A673 (cell line): ENCODE measurements around the gene DPYSL5. TPM values are rescaled to one million over a fixed set of nuclear protein-coding genes. Genes with fewer than 3 reads are reported as not detected.

Experiments
- BruUV-seq: library from RNA; stranded (reverse); fragments of 400-500 nt; replicated peaks from 2 replicates; lab custom pipeline; 2021; lab: Mats Ljungman, UMichigan
- CTCF ChIA-PET: fragments of 300-600 bp; sonication (Branson Sonifier 250); formaldehyde crosslinking; loops from one replicate; lab custom pipeline; 2022; ENCODE audit warnings: antibody characterized with exemption; lab: Charles Lee
- POLR2A ChIA-PET: fragments of 300-600 bp; sonication (Branson Sonifier 250); formaldehyde crosslinking; loops from one replicate; lab custom pipeline; 2022; ENCODE audit warnings: antibody characterized with exemption; ENCODE audit not compliant: low non-redundant PET; lab: Charles Lee
- DNase-seq: peaks from one replicate; pipeline ENCODE4 v3.0.0-alpha.2; 2015; ENCODE audit warnings: low spot score
- H3K27ac ChIP-seq: fragments of 200-600 bp; sonication (generic); 2 replicates; pipeline ENCODE4 v1.5.1; 2016; ENCODE audit warnings: mixed run types, low read depth, mild to moderate bottlenecking, mixed read lengths, antibody characterized with exemption, low read length; ENCODE audit not compliant: poor library complexity, severe bottlenecking
- H3K27me3 ChIP-seq: fragments of 200-600 bp; sonication (generic); replicated peaks from 2 replicates; pipeline ENCODE4 v1.6.1; 2017; ENCODE audit warnings: mixed run types, low read depth, mild to moderate bottlenecking, mixed read lengths, antibody characterized with exemption, low read length; ENCODE audit not compliant: insufficient read depth, poor library complexity
- H3K36me3 ChIP-seq: fragments of 200-600 bp; sonication (generic); 2 replicates; pipeline ENCODE4 v1.6.1; 2016; ENCODE audit warnings: mixed run types, mild to moderate bottlenecking, mixed read lengths, antibody characterized with exemption, low read length; ENCODE audit not compliant: insufficient read depth, poor library complexity, severe bottlenecking
- H3K4me1 ChIP-seq: fragments of 200-600 bp; sonication (generic); 2 replicates; pipeline ENCODE4 v1.6.1; 2017; ENCODE audit warnings: mixed run types, mild to moderate bottlenecking, mixed read lengths, antibody characterized with exemption, low read length; ENCODE audit not compliant: insufficient read depth, poor library complexity, severe bottlenecking
- H3K4me3 ChIP-seq: fragments of 200-600 bp; sonication (generic); 2 replicates; pipeline ENCODE4 v1.5.1; 2016; ENCODE audit warnings: low read depth, mixed run types, mild to moderate bottlenecking, mixed read lengths, low read length; ENCODE audit not compliant: poor library complexity, severe bottlenecking
- H3K9me3 ChIP-seq: fragments of 200-600 bp; sonication (generic); 2 replicates; pipeline ENCODE4 v1.6.1; 2016; ENCODE audit warnings: mixed run types, low read depth, mild to moderate bottlenecking, mixed read lengths, antibody characterized with exemption, low read length; ENCODE audit not compliant: poor library complexity, severe bottlenecking
- CTCF ChIP-seq: fragments of 300-800, 200-600 bp; sonication (generic); conservative IDR thresholded peaks from 2 replicates; pipeline ENCODE4 v1.5.1; 2017; ENCODE audit warnings: low read depth, mild to moderate bottlenecking, antibody characterized with exemption, low read length, moderate library complexity, mixed read lengths
- EZH2 ChIP-seq: fragments of 200-600 bp; sonication (generic); IDR thresholded peaks from 2 replicates; pipeline ENCODE4 v1.6.1; 2017; ENCODE audit warnings: borderline replicate concordance, low read depth, mild to moderate bottlenecking, mixed read lengths, antibody characterized with exemption, low read length; ENCODE audit not compliant: poor library complexity, severe bottlenecking
- intact Hi-C: fragments of 100-400 bp; cut with micrococcal nuclease; formaldehyde crosslinking; loops from one replicate; pipeline ENCODE4 v1.10.0; 2022; ENCODE audit not compliant: unreplicated experiment
- total RNA-seq: library from RNA; stranded (reverse); gene quantifications from 2 replicates; pipeline ENCODE4 v1.2.3, GENCODE V29; 2021

Gene DPYSL5
- total RNA-seq, 1 experiment from 2014 or later, result 110 TPM

- Histone ChIP-seq H3K4me3 (no peak overlapping the region), H3K36me3 (no peaks in the 10 kb centered on the region), H3K27me3 (no peaks in the 10 kb centered on the region), H3K4me1 (no peaks in the 10 kb centered on the region), H3K27ac (no peak overlapping the region), H3K9me3 (no peaks in the 10 kb centered on the region)
- POLR2A ChIA-PET, result no interaction called here
- no peak for DNase-seq
- CTCF ChIA-PET, result no interaction called here
- intact Hi-C loops, result no loop called here
- no TSS peak for BruUV-seq
- TF ChIP-seq CTCF, result no peak
- TF ChIP-seq EZH2, result no peak
Measured at GRCh38 chr2:26884486-26884885, 36.6 kb downstream of the DPYSL5 start.

DNA sequence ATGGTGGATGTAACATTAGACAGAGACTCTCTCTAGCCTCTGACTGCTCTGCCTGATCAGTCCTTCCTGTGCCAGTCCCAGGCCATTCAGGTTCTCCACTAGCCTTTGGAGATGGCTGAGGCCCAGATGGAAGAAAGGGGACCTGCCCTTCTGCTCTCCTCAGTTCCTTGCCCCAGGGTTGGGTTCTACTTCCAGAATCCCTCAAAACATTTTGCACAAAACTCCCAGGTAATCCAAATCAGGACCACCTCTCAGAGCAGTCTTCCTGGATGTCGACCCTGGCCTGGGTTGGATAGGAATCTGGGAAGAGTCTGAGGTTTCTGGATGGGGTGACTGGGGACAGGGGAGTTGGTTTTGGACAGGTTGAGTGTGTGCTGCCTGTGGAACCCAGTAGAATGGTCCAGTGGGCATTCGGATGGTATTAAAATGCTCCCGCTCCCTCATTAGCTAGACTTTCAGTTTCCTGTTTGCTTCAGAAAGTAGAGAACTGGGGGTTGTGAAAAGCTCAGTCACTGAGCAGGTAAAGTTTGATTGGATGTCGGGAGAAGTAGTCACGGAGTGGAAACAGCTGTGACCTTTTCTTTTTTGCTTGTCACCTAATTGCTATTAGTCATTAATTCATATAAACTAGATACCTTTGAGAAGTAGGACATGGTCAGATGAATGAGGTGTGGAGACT lies 37.9 kb downstream of the DPYSL5 start:
- intact Hi-C loops, result no loop called here
- Histone ChIP-seq H3K27ac (no peak overlapping the region), H3K27me3 (no peaks in the 10 kb centered on the region), H3K4me1 (no peaks in the 10 kb centered on the region), H3K36me3 (no peaks in the 10 kb centered on the region), H3K4me3 (no peak overlapping the region), H3K9me3 (no peaks in the 10 kb centered on the region)
- POLR2A ChIA-PET, result no interaction called here
- CTCF ChIA-PET, result no interaction called here
- no TSS peak for BruUV-seq
- TF ChIP-seq CTCF (no peak), EZH2 (no peak)
- no peak for DNase-seq

DNA sequence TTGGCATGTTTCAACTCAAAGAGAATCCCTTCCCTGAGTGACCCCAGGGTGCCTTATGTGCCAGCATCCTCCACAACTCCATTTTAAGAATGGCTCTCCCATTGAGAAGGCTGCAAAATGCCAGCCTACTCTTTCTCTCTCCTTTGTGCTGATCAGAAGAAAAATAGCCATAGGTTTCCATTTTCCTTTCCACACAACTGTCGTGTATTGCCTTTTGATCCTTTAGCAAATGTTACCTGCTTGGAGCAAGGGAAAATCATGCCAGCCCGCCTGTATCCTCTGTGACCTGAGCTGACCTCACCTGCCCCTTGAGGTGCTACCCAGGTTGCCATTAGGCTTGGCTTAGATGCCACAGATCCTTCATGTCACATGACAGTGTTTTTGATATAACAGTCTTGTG lies 38.8 kb downstream of the DPYSL5 start:
- CTCF ChIA-PET, result no interaction called here
- no peak for DNase-seq
- no peaks in the 10 kb centered on the region for H3K27me3 ChIP-seq
- no peak overlapping the region for H3K27ac ChIP-seq
- no peaks in the 10 kb centered on the region for H3K36me3 ChIP-seq
- TF ChIP-seq CTCF (no peak), EZH2 (no peak)
- POLR2A ChIA-PET, result no interaction called here
- H3K9me3 ChIP-seq, result no peaks in the 10 kb centered on the region
- intact Hi-C loops, result no loop called here
- BruUV-seq, result no TSS peak
- no peak overlapping the region for H3K4me3 ChIP-seq
- no peaks in the 10 kb centered on the region for H3K4me1 ChIP-seq
